Skeletal muscle satellite cell (primary cell): ENCODE data around the gene CDIPT.
A peak's percentile ranks its signal among the peaks of the same experiment; 100 is the strongest.
"Not testable (repeated sequence)": the region's sequence is repeated elsewhere in the genome, so short reads cannot be mapped to it uniquely, and the experiment has no call there.

Source experiments
- H3K27me3 ChIP-seq: 2 replicates; pipeline ENCODE4 v1.7.0; 2013; ENCODE audit warnings: low read length; ENCODE audit not compliant: control insufficient read depth, insufficient read depth
- H3K36me3 ChIP-seq: 2 replicates; pipeline ENCODE4 v1.7.0; 2013; ENCODE audit warnings: mild to moderate bottlenecking, control low read depth, low read length; ENCODE audit not compliant: insufficient read depth
- H3K4me1 ChIP-seq: 2 replicates; pipeline ENCODE4 v1.7.0; 2013; ENCODE audit warnings: low read length; ENCODE audit not compliant: control insufficient read depth, insufficient read depth
- H3K4me2 ChIP-seq: 2 replicates; pipeline ENCODE4 v1.7.0; 2013; ENCODE audit warnings: mild to moderate bottlenecking, low read length
- H3K4me3 ChIP-seq: 2 replicates; pipeline ENCODE4 v1.7.0; 2013; ENCODE audit warnings: low read length
- H3K9ac ChIP-seq: 2 replicates; pipeline ENCODE4 v1.7.0; 2013; ENCODE audit warnings: mild to moderate bottlenecking, low read depth, low read length, moderate library complexity
- H3K9me3 ChIP-seq: replicated peaks from 2 replicates; pipeline ENCODE4 v1.7.0; 2013; ENCODE audit warnings: mild to moderate bottlenecking, control low read depth, low read length

The CDIPT gene

DNA sequence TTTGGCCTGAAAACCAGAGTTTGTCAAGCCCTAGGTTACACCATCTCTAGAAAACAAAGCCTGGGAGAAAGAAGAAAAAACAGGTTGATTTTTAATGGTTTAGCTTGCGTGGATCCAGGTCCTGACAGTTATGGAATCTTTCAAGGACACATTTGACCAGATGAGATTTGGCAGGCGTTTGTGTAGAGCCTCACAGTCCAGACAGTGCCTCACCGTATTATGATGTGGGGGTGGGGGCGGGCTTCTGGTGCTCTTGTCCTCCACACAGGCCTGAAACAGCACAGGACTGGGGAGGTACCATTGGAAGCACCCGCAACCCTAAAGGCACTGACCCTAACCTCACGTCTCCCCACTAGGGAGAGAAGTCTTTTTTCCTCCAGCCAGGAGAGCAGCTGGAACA, 23.2 kb downstream of the CDIPT start:
- Histone ChIP-seq H3K4me3 (no peak overlapping the region), H3K4me1 (no peaks in the 10 kb centered on the region), H3K36me3 (peaks cover 86% of the 10 kb centered on the region), H3K9ac (no peak overlapping the region), H3K4me2 (no peak overlapping the region), H3K27me3 (no peaks in the 10 kb centered on the region), H3K9me3 (no peaks in the 10 kb centered on the region)

DNA sequence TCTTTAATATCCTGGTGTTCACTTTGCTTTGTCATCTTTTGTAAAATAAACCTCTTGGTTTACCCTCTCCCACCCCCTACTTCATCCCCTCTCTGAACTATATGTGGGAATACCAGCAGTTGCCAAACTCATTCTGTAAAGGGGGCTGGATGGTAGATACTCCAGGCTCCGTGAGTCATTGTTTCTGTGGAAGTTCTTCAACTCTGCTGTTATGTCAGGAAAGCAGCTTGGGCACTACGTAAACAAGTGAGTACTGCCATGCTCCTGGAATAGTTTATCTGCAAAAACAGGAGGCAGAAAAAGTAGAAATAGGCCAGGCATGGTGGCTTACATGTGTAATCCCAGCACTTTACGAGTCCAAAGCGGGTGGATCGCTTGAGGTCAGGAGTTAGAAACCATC, 25.2 kb downstream of the CDIPT start:
- Histone ChIP-seq H3K4me3 (no peak overlapping the region), H3K9ac (no peak overlapping the region), H3K36me3 (peaks cover 85% of the 10 kb centered on the region), H3K4me1 (no peaks in the 10 kb centered on the region), H3K27me3 (no peaks in the 10 kb centered on the region), H3K9me3 (no peaks in the 10 kb centered on the region), H3K4me2 (no peak overlapping the region)

DNA sequence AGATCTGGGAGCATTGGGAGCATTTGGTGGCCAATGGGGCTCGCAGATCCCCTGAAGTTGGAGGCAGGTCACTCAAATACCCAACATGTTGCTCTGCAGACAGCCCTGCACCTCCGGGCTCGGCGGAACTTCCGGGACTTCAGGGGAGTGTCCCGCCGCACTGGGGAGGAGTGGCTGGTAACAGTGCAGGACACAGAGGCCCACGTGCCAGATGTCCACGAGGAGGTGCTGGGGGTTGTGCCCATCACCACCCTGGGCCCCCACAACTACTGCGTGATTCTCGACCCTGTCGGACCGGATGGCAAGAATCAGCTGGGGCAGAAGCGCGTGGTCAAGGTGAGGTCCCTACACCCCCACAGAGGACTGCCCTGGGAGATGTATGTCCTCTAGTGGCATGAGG, 26.4 kb downstream of the CDIPT start:
- Histone ChIP-seq H3K36me3 (peaks cover 86% of the 10 kb centered on the region), H3K4me1 (no peaks in the 10 kb centered on the region), H3K27me3 (no peaks in the 10 kb centered on the region)

DNA sequence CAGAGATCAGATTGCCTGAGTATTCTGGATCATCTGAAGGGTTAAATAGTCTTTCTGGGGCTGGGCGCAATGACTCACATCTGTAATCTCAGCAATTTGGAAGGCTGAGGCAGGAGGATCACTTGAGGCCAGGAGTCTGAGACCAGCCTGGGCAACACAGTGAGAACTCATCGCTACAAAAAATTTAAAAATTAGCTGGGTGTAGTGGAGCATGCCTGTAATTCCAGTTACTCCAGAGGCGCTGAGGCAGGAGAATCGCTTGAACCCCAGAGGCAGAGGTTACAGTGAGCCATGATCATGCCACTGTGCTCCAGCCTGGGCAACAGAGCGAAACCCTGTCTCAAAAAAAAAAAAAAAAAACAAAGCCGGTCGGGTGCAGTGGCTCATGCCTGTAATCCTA, 27.1 kb downstream of the CDIPT start:
- H3K4me3 ChIP-seq: no peak overlapping the region
- H3K4me2 ChIP-seq: no peak overlapping the region
- no peaks in the 10 kb centered on the region for H3K4me1 ChIP-seq
- no peaks in the 10 kb centered on the region for H3K27me3 ChIP-seq
- H3K9ac ChIP-seq: no peak overlapping the region
- peaks cover 87% of the 10 kb centered on the region for H3K36me3 ChIP-seq
- no peaks in the 10 kb centered on the region for H3K9me3 ChIP-seq

More for the DNA sequence above, 26.4 kb downstream of the CDIPT start:
- Histone ChIP-seq H3K4me2 (no peak overlapping the region), H3K9ac (no peak overlapping the region), H3K4me3 (no peak overlapping the region), H3K9me3 (no peaks in the 10 kb centered on the region)

DNA sequence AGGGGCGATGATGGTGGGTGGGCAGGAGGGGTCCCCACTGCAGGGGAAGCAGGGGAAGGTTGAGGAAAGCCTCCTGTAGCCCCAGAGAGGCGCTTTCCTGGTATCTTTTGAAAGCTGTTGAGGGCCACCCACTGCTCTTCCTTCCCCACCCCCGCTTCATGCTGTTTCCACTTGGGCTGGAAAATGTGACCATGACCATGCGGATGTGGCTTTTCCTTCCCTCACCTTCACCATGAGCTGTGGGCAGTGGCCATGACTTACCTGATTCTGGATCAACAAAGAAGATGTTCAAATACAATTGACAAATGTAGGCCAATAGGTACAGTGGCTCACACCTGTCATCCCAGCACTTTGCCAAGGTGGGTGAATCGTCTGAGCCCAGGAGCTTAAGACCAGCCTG, 28.9 kb downstream of the CDIPT start:
- Histone ChIP-seq H3K4me1 (no peaks in the 10 kb centered on the region), H3K4me3 (no peak overlapping the region), H3K36me3 (peaks cover 82% of the 10 kb centered on the region), H3K27me3 (no peaks in the 10 kb centered on the region), H3K9me3 (no peaks in the 10 kb centered on the region), H3K9ac (no peak overlapping the region), H3K4me2 (no peak overlapping the region)

DNA sequence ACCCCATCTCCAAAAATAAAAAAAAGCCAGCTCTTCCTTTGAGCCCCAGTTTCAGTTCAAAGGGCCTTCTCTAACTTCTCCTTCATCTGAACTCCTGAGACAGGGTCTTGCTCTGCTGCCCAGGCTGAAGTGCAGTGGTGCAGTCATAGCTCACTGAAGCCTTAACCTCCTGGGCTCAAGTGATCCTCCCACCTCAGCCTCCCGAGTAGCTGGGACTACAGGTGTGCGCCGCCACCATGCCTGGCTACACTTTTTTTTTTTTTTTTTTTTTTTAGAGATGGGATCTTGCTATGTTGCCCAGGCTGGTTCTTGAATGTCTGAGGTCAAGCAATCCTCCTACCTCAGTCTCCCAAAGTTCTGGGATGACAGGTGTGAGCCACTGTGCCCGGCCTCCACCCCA, 29.8 kb downstream of the CDIPT start:
- not testable (repeated sequence) for H3K9ac ChIP-seq, H3K27me3 ChIP-seq, H3K4me3 ChIP-seq, H3K4me2 ChIP-seq, H3K4me1 ChIP-seq, H3K9me3 ChIP-seq
- peaks cover 74% of the 10 kb centered on the region for H3K36me3 ChIP-seq

DNA sequence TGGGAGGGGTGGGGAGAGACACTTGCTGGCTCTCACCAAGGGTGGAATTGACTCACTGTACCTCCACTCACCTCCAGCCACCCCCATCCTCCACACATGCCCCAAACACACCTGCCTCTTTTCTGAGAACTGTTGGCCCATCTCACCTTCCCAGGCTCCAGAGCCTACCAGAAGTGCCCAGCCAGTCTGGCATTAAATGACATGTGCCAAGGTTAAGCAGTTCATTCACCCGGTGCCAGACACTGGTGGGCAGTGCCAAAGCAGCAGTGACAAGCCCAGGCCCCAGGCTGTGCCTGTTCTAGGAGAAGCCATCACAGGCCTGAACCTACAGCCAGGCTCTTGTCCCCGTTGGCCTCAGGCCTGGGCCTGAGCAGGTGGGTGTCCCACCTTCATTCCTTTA, 31.5 kb downstream of the CDIPT start:
- Histone ChIP-seq H3K27me3 (no peaks in the 10 kb centered on the region), H3K36me3 (peaks cover 64% of the 10 kb centered on the region), H3K4me3 (no peak overlapping the region), H3K4me2 (no peak overlapping the region), H3K9me3 (no peaks in the 10 kb centered on the region), H3K9ac (no peak overlapping the region), H3K4me1 (peaks cover 5% of the 10 kb centered on the region)

DNA sequence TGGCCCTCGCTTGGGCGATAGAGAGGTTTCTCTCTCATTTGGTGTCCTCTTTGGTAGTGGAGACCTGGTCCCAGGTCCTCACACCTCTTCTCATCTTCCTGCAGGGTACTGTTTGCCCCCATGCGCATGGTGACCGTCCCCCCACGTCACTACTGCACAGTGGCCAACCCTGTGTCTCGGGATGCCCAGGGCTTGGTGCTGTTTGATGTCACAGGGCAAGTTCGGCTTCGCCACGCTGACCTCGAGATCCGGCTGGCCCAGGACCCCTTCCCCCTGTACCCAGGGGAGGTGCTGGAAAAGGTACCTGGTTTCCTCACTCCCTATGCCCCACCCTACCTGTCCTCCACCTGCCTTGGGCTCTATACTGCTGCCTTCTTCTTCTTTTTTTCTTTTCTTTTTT, 32.3 kb downstream of the CDIPT start:
- Histone ChIP-seq H3K9ac (no peak overlapping the region), H3K4me1 (peaks cover 11% of the 10 kb centered on the region), H3K4me2 (no peak overlapping the region), H3K4me3 (no peak overlapping the region), H3K27me3 (no peaks in the 10 kb centered on the region), H3K36me3 (peaks cover 59% of the 10 kb centered on the region), H3K9me3 (no peaks in the 10 kb centered on the region)

DNA sequence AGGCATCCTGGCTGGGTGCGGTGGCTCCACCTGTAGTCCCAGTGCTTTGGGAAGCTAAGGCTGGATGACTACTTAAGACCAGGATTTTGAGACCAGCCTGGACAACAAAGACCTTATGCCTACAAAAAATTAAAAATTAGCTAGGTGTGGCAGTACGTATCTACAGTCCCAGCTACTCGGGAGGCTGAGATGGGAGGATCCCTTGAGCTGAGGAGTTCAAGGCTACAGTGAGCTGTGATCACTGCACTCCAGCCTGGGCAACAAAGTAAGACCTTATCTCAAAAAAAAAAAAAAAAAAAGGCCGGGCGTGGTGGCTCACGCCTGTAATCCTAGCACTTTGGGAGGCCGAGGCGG, 36.7 kb downstream of the CDIPT start:
- no peak overlapping the region for H3K9ac ChIP-seq
- H3K4me3 ChIP-seq: no peak overlapping the region
- H3K4me2 ChIP-seq: peak overlapping the region; percentile 74
- H3K36me3 ChIP-seq: peaks cover 25% of the 10 kb centered on the region
- H3K27me3 ChIP-seq: no peaks in the 10 kb centered on the region
- H3K4me1 ChIP-seq: peaks cover 55% of the 10 kb centered on the region
- H3K9me3 ChIP-seq: no peaks in the 10 kb centered on the region

DNA sequence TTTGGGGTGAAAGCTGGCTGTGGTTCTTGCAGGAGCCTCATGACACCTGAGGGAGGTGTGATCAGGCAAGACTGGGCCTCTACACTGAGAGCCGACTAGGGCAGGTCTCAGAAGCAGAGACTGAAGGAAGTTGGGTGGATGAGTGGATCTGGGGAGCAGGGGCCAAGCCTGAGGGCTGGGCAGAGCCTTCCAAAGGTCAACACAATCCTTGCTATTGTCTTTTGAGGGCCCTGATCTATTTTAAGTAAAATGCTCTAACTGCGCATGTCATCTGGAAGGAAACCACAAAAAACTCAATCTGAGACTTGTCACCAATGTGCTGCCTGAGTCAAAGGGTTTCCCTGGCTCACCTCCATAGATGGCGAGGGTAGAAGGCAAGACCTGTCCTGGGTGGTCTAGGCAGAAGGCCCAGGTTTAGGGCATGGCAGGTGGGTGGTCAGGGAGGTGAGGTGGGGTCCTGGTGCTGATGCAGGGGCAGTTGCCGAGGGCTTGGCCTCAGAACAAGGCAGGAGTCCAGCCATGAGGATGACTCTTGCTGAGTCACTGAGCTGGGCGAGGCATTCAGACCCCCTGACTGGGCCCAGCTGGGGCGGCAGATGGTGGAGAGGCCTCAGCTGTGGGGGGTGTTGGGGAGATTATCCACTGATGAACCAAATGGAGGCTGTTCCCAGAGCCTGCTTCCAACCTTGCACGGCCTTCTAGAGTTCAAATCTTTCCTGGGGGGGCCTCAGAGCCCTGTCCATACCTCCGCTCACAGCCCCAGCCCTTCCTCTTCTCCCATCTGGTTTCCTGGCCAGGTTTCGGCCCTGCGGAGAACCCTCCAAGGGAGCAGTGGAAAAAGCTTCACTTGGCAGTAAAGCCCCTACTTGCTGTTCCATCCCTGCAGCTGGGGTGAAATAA, 37.6 kb downstream of the CDIPT start:
- H3K9ac ChIP-seq: peak overlapping the region; percentile 22
- H3K27me3 ChIP-seq: no peaks in the 10 kb centered on the region
- peaks cover 16% of the 10 kb centered on the region for H3K36me3 ChIP-seq
- peak overlapping the region; percentile 33 for H3K4me3 ChIP-seq
- H3K4me1 ChIP-seq: peaks cover 61% of the 10 kb centered on the region
- no peaks in the 10 kb centered on the region for H3K9me3 ChIP-seq
- H3K4me2 ChIP-seq: peak overlapping the region; percentile 74

DNA sequence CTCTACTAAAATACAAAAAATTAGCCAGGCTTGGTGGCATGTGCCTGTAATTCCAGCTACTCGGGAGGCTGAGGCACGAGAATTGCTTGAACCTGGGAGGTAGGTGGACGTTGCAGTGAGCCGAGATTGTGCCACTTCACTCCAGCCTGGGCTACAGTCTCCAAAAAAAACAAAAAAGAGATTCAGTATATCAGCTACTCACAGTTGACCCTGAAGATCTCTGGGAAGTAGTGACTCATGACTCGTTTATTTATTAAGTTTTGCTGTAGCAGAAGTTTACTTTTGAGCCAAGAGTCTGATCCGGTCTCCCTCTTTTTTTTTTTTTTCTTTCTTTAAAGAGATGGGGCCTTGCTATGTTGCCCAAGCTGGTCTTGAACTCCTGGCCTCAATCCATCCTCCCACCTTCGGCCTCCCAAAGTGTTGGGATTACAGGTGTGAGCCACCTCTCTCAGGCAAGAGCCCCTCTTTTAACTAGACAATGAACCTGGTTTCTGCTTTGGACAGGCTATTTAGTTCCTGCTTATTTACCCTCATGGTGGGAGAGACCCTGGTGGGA, 38.4 kb downstream of the CDIPT start:
- Histone ChIP-seq H3K27me3 (no peaks in the 10 kb centered on the region), H3K4me3 (peak overlapping the region; percentile 33), H3K9me3 (no peaks in the 10 kb centered on the region), H3K4me2 (peak overlapping the region; percentile 74), H3K36me3 (peaks cover 10% of the 10 kb centered on the region), H3K4me1 (peaks cover 66% of the 10 kb centered on the region), H3K9ac (peak overlapping the region; percentile 22)

DNA sequence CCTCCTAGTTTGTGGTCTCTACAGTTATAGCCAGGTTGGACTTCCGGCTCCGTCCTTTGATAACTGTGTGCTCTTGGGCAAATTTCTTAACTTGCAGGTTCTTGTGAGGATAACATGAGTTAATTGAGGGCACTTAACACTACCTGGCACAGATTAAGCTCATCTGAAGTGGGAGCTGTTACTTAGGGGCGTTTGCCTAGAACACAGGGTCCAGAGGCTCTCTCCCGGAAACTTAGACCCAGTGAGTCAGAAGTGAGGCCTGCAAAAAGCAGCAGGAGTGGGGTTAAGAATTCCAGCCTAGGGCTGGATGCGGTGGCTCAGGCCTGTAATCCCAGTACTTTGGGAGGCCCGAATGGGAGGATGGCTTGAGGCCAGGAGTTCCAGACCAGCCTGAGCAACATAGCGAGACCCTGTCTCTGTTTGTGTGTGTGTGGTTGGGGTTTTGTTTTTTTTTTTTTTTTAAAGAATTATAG, 41.3 kb downstream of the CDIPT start:
- H3K4me1 ChIP-seq: peaks cover 73% of the 10 kb centered on the region

More for the DNA sequence above, 41.3 kb downstream of the CDIPT start:
- peak overlapping the region; percentile 83 for H3K9ac ChIP-seq
- no peaks in the 10 kb centered on the region for H3K9me3 ChIP-seq
- peak overlapping the region; percentile 81 for H3K4me3 ChIP-seq
- H3K27me3 ChIP-seq: no peaks in the 10 kb centered on the region
- peak overlapping the region; percentile 87 for H3K4me2 ChIP-seq
- H3K36me3 ChIP-seq: peaks cover 8% of the 10 kb centered on the region
